Measurements from ENCODE around the gene C12orf75.
"Not testable (repeated sequence)": the region's sequence is repeated elsewhere in the genome, so short reads cannot be mapped to it uniquely, and the experiment has no call there.

C12orf75 gene

DNA sequence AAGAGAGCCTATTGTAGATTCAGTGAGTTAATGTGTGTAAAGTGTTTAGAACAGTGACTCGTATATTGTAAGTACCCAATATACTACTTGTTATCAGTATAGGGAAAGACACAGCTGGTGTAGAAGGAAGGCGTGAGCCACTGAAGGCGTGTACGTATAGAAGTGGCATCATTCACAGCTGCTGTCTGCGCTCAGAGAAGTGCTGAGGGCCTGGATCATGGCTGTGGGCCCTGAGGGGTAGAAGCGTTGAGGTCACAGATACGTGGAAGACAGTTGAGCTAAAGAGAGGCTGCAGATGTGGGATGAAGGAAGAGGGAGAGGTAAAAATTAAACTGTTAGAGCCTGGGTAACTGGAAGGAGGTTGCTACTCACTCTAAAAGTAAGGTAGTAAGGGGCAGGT lies 5.9 kb downstream of the C12orf75 start:
- DNase-seq: no peak

DNA sequence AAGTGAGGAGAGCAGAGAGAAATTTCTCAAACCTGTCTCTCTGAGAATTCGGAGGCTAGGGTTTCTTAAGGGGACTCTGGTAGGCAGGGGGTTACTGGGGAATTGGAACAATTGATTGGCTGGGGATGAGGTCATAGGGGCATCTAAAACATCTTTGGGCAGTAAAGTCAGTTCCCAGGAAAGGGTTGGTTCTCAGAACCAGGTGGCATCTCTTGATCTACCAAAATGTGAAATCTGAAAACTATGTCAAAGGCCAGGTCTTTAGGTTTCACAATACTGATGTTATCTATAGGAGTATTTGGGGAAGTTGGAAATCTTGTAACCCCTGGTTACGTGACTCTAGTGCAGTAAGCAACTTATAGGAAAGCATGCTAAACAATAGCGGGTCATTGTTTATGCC lies 6.9 kb downstream of the C12orf75 start:
- DNase-seq: no peak

DNA sequence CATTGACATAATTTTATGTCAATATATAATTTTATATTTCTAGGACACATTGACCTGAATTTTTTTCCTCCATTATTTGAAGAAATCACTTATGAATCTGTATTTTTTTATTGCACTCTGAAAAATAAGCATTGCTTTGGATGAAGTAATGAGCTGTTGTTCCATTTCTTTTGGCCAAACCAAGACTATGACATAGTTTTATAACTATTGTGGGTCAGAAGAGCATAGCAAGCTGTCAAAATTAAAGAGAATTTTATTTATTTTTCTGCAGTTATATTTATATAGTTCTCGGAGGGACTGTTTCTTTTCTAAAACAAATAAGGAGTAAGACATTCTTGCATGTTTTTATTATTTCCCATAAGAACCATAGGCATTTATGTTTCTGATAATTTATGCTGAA lies 8.5 kb downstream of the C12orf75 start:
- no peak for DNase-seq

DNA sequence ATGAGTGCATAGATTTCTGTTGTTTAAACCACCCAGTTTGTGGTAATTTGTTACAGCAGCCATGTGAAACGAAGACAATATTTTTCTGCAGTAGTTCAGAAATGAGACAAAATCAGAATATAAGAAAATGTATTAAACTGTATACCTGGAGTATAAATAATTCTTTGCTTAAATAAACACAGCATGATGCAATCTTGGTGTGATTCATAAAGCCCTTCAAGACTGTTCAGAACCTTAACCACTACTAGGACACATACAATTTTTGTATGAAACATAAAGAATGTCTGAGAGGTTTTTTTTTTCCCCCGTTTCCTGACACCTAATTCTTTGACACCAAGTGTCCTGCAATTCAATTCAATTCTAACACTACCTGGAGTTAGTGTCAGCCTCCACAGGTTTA lies 10.5 kb downstream of the C12orf75 start:
- DNase-seq: no peak

- DNase-seq: not testable (repeated sequence)
Measured at GRCh38 chr12:105341620-105342019, 11.1 kb downstream of the C12orf75 start.

DNA sequence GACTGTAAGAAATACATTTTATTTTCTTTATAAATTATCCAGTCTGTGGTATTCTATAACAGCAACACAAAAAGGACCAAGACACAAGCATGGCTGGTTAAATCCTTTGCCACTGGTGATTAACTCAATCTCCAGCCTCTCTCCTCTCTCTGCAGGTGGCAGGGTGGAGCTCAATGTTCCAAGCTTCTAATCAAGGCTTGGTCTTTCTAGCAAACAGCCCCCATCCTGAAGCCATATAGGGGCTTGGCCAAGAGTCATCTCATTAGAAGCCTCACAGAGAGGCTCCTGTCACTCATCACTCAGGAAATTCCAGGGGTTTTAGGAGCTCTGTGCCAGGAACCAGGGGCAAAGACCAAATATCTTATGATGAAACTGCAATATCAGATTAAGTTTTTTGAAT lies 12.0 kb downstream of the C12orf75 start:
- DNase-seq: no peak

- DNase-seq: no peak
Measured at GRCh38 chr12:105343836-105344235, 13.3 kb downstream of the C12orf75 start.

- DNase-seq: no peak
Measured at GRCh38 chr12:105347499-105347898, 17.0 kb downstream of the C12orf75 start.

DNA sequence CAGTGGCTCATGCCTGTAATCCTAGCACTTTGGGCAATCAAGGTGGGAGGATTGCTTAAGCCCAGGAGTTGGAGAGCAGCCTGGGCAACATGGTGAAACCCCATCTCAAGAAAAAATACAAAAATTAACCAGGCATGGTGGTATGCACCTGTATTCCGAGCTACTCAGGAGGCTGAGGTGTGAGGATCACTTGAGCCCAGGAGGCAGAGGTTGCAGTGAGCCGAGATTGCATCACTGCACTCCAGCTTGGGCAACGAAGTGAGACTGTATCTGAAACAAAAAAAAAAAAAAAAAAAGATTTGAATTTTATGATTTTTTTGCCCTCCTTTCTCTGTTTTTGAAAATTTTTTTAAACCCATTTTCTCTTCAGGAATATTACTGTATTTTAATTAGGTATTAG lies 17.7 kb downstream of the C12orf75 start:
- DNase-seq: no peak

DNA sequence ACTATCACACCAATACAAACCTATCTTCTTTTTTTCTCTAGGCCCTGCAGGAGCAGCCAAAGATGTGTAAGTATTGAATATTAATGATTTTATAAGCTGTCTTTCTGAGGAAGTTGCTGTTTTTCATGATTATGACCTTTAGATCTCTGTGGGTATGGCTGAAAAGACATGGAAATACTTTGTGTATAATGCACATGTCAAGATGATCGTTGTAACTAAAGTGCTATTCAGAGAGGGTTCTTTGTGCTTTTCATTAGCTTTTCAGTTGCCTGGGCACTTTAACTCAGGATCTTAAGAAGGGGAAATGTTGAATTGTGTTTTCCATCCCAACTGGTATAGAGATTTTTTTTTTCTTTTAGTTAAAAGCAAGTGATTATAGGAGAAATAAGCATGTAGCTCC lies 18.1 kb downstream of the C12orf75 start:
- DNase-seq: no peak

GRCh38 chr12:105349138-105349537 lies 18.6 kb downstream of the C12orf75 start:
- DNase-seq: no peak

GRCh38 chr12:105351523-105351922 lies 21.0 kb downstream of the C12orf75 start:
- no peak for DNase-seq

GRCh38 chr12:105352052-105352451 lies 21.6 kb downstream of the C12orf75 start:
- no peak for DNase-seq

GRCh38 chr12:105352940-105353635 lies 22.6 kb downstream of the C12orf75 start:
- DNase-seq: no peak

GRCh38 chr12:105355752-105356151 lies 25.3 kb downstream of the C12orf75 start:
- no peak for DNase-seq

DNA sequence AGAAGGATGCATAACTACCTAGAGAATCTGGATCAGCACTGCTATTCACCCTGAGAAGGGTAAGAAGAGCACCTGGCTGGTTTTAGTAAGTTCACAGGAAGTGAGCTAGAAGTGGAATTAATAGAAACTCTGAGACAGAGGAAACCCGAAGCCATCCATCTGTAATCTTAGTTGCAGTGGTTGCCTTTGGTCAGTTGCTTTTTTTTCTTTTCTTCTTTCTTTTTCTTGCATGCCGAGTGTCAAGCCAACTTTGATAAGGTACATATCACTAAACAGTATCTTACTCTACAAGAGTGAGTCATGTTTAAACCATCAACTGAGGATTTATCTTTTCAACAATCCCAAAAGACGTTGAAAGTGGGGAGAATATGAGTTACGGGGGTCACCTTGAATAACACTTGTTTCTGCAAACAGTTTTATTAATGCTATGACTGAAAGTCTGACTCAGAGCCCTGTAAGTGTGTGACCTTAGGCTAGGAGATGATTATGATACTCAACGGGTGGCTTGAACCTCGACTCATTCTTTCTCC lies 26.7 kb downstream of the C12orf75 start:
- DNase-seq: no peak

DNA sequence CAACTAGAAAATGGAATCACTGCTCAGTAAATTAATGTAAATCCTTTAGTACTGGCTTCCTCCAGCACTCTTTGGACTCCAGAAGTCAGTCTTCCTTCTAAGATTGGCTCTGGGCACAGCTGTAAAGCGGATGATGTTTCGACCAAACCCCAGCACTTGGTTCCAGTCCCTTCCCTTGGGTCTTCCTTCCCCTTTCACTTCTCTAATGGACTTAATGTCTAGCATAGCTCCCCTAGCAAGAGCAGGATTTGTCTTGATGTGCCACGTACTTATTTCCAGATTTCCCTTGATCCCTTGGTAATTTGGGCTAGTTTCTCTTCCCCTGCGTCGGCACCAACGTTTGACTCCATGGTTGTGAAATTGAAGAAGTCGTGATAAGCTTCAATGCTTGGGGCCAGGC lies 28.3 kb downstream of the C12orf75 start:
- no peak for DNase-seq

GRCh38 chr12:105359856-105360255 lies 29.4 kb downstream of the C12orf75 start:
- no peak for DNase-seq

DNA sequence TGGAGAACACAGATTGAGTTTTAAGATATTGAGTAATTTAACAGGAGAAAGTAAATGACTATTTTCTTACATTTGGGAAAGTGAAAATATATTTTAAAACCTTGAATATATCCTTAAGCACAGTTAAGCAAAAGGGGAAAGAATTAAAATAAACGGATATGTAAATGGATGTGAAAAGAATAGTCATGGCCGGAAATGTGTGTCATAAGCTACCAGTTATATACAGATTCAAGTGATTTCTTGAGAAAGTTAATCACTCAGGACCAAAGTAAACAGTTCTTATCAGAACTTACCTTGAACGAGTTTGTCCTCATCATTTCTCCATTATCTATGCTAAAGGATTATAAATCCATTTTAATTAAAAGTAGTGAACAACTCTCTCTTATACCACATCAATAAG lies 33.4 kb downstream of the C12orf75 start:
- DNase-seq: no peak

DNA sequence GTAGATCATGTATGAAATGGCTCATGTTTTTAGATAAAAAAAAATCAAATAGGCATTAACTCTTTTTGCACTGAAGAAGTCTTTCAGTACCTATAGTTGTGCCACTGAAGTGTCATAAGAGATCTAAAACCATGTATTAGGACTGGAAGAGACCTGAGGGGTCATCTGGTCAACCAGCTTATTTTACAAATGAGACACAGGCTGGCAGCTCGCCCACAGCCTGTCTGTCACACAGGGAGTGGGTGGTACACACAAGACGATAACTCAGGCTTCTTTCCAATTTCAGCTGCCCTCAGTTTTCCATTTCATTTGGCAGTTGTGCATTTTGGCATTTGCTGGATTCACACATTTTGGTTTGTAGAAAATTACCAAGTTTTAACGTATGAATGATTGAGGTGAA lies 34.7 kb downstream of the C12orf75 start:
- DNase-seq: no peak

- no peak for DNase-seq
Measured at GRCh38 chr12:105368047-105368646, 37.7 kb downstream of the C12orf75 start.

DNA sequence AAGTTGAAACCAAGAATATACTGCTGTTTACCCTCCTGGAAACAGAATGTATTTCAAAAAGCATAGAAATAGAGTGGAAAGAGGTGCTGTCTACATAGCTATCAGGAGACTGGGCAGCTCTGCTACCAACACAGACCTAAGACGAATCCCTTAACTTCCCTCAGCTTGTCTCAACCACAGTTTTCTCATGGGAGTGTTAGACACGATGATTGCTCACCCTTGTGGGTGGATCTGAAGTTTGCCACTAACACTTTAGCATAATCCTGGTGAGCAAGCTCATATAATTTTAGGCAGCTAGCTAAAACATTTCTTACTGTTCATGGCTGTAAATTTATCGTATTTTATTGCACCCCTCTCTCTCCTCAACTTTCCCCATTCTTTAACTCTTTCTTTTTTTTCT lies 38.5 kb downstream of the C12orf75 start:
- no peak for DNase-seq

DNA sequence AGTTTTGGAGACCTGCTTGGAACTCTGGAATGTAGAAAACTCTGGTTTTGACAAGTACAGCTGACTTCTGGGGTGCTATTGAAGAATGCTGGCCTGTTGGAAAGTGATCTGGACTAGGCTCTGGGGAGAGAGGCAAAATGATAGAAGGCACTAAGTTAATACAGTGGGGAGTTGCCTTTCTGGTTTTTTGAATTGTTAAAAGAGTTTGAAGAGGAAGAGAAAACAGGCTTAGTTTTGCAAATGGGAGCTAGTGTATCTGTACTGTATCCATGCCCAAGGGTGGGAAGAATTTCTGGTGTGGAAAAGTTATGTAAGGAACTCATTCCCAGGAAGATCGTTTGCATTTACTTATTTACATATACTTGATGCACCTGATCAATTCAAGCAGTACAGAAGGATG lies 43.8 kb downstream of the C12orf75 start:
- DNase-seq: no peak

- no peak for DNase-seq
Measured at GRCh38 chr12:105377077-105377476, 46.6 kb downstream of the C12orf75 start.

- DNase-seq: no peak
Measured at GRCh38 chr12:105378911-105379310, 48.4 kb downstream of the C12orf75 start.

All from activated CD4-positive, alpha-beta T cell treated with anti-CD3 and anti-CD28 coated beads for 1 hour (primary cell).